NCI-H82 (cell line): Measurements from ENCODE around the gene NFAT5.
A peak's percentile ranks its signal among the peaks of the same experiment; 100 is the strongest.

Experiments
- DNase-seq: peaks from one replicate; lab custom pipeline; 2025; lab: John Stamatoyannopoulos, UW

Gene NFAT5

GRCh38 chr16:69644790-69645189, 79.0 kb downstream of the NFAT5 start:
- DNase-seq, result no peak

- DNase-seq, result no peak
Measured at GRCh38 chr16:69647020-69647419, 81.3 kb downstream of the NFAT5 start.

DNA sequence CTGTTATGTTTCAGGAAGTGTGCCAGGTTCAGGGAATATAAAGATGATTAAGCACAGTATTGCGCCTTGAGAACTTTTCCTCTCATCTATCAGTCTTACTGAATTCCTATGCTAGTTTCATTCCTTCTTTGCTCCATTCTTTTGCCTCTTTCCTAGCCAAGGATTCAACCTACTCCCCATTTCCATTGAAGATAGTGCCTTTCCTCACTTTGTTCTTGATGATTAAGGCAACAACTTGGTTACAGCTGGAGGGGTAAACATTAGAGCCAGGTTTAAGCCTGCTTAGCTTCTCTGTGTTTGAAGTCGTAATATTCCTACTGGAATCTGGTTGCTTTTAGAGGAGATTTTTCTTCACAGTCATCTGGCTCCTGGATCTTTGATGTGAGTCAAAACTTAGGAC, 85.5 kb downstream of the NFAT5 start:
- peak; percentile 1 for DNase-seq

DNA sequence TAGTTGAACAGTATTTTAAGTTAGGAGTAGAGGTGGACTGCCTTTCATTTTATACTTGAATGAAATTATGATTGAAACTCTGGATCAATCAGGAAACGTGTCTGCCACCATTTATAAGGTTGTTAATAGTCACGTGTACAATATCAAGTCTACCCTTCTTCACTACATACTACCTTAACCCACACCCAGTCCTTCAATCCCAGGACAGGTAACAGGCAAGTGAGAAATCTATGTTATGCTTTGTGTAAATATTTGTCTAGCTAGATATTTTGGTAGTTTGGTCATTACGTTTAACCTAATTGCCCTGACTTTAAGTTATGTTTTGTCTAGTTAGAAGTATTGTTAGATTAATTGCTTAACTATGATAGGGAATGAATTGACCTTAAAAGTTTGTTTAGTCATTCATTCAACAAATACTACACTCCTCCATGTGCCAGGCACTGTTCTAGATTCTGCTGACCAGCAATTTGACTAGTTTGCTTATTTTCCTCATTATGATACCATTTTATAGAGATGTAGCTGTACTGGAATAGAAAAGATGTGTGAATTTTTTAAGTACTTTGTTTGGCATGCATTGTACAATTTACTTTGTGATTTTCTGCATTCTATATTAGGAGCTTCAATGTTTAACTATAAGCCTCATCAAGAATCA, 88.6 kb downstream of the NFAT5 start:
- DNase-seq, result no peak

DNA sequence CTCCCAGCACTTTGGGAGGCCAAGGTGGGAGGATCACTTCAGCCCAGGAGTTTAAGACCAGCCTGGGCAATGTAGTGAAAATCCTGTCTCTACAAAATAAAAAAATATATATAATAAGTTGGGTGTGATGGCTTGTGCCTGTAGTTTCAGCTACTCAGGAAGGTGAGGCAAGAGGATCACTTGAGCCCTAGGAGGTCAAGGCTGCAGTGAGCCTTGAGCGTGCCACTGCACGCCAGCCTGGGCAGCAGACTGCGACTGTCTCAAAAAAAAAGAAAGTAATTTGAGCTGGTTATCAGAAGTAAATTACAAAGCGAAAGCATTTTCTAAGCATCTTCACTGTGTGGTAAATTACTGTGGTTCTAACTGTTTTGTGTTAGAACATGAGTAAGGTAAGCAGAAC, 94.4 kb downstream of the NFAT5 start:
- no peak for DNase-seq

GRCh38 chr16:69662901-69663300, 97.1 kb downstream of the NFAT5 start:
- DNase-seq, result no peak

DNA sequence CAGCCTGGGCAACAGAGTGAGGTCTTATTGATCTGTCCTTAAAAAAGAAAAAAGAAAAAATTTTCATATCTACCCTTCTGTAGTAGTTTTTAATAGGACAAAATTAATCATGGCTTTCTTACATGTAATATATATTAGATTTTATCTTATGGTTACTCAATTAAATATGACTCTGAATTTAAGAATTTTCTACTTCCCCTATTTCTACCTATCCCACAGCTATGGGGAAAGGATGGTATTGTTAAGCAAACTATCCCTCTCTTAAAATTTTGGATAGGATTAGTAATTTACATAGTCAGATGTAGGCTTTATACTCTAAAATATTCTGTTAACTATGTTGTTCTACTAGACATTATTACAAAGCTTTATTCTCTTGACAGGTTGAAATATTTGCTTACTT, 98.1 kb downstream of the NFAT5 start:
- DNase-seq, result no peak

GRCh38 chr16:69669577-69669976, 103.8 kb downstream of the NFAT5 start:
- no peak for DNase-seq

DNA sequence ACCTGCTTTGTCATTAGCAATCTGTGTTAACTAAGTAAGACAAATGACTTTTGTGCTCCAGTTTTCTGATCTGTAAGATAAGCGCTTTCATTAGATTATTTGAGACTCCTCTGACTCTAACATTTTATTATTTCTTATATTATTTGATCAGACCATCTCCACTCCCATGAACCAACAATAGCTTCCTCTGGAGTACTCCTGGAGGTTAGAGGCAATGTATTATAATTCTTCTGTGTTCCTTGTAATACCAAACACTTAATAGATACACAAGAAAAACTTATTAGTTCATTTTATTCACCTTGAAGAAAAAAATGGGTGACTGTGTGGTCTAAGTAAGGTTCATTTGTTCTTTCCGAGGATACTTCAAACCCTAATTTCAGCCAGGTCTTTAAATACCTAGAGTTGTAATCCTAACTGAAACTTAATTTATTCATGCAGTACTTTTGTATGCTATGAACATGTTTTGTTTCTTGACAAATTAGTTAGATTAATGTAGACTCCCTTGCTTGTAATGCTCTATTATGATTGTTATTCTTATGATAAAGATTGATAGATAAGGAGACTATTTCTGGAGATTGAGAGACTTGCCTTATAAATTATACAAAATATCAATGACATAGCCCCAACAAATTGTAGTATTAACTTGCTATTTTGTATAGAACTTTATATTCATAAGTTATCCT, 106.7 kb downstream of the NFAT5 start:
- DNase-seq, result no peak

DNA sequence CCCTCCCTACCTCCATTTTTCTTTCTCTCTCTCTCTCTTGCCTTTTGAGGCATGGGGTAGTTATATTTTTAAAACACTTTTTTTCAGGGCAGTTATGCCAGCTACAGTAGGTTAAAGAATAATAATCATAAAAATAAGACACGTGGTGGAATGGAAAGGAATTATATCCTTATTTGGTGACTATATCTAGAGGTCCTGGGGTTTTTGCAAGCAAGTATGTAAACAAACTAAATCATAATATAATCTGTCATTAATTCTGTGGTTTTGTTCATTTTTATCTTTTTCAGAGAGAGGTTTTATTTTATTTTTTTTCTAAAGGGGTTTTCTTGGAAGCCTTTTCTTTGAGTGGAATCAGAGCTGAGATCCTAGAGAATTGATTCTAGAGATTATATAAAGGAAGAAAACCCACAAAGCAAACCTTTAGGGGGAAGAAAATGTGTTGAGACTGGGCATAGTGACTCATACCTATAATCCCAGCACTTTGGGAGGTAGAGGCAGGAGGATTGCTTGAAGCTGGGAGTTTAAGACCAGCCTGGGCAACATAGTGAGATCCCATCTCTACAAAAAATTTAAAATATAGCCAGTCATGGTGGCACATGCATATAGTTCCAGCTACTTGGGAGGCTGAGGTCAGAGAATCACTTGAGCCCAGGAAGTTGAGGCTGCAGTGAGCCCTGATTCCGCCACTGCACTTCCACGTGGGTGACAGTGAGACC, 107.4 kb downstream of the NFAT5 start:
- DNase-seq, result no peak

- DNase-seq, result no peak
Measured at GRCh38 chr16:69680358-69680757, 114.6 kb downstream of the NFAT5 start.

- no peak for DNase-seq
Measured at GRCh38 chr16:69688589-69688988, 122.8 kb downstream of the NFAT5 start.

GRCh38 chr16:69691980-69692911, 126.5 kb downstream of the NFAT5 start:
- DNase-seq, result no peak

- no peak for DNase-seq
Measured at GRCh38 chr16:69693916-69694315, 128.2 kb downstream of the NFAT5 start.

DNA sequence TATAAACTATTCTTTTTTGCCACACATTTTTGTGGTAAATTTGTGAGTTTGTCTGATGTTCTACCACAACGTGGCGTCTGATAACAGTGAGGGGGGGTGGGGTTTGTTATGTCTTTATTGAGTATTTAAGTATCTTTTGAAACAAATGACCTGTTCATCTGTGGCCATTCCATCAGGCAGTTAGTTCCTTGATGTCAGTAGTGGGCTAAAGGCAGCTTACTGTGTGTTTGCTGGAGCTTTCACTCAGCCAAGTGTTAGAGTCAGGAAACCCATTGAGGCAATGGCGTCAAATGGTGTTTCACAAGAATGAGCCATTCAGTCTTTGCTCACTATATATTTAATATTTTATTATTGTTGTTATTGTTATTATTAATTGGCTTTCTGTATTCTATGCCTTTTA, 132.6 kb downstream of the NFAT5 start:
- no peak for DNase-seq

DNA sequence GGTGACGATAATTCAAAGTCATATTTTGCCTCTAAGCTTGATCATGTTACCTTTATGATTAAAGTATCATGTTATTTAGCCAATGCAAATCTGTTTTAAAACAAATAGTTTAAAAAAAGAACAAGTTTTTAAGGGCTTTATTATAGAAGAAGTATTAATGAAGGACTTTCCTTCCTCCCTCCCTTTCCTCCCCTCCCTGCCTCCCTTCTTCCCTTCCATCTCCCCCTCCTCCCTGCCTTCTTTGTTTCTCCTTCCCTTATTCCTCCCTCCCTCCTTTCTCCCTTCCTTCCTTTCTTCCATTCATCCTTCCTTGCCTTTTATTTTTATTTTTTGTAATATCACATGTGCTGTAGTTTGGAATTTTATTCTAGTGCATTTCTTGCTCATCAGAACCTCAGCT, 134.1 kb downstream of the NFAT5 start:
- DNase-seq, result no peak

DNA sequence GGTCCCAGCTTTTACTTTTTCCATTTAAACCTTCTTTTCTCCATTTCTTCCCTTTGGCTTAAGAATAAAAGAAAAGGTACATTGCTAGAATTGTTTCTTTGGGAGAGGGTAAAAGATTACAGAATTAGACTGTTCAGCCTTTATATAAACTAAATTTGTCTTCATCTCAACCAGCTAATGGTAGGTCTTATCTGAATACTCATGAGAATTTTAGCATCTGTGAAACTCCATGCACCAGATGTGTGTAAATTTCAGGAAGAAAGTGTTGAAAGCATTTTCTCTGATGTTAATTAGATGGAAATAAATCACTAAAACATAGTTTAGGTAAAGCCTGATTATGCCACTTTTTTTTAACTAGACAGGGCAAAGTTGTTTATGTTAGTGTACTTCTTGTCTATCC, 135.7 kb downstream of the NFAT5 start:
- no peak for DNase-seq

DNA sequence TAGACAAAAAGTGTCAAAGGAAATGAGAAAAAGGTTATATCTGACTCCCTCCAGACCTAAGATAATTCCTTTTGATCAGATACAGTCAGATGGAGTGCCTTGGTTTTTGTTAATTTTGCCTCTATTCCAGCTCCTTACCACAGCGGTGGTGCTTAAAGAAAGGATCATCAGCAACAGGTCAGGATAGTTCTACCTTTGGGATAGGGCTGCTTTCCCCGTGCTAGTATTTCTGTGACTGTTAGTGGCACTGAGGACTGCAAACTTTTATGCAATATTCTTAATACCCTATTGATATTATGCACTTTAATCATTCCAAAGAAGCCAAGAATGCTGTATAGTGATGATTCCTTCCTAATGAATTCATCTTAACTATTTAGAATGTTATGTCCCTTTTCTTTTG, 136.1 kb downstream of the NFAT5 start:
- no peak for DNase-seq

- DNase-seq, result no peak
Measured at GRCh38 chr16:69703638-69704037, 137.9 kb downstream of the NFAT5 start.

DNA sequence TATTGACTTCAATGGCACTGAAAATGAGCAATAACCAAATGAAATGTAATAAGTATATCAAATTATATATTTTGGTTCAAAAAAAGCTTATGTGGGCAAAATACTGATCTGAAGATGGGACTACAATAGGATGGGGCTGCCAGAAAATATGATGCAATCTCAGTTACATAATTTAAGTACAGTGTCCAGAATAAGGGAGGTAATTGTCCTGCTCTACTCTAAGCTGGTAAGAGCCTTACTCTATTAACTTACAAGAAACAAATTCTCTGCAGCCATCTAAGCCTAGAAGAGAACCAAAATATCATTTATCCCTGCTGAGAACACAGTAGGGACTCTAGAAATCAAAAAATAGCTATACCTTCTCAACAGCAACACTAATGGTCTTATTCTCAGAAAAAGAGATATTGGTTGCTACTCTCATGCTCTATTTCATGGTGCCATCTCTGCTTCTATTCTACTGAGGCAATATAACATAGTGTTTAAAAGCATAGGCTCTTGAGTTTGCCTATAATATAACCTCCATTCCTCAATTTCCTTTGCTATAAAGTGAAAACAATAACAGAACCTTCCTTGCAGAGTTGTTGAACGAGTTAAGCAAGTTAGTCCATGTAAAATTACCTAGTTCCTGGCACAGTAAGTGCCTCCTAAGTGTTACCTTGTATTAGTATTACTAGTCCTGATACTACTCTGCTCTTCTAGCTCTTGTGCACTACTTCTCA, 140.6 kb downstream of the NFAT5 start:
- DNase-seq, result no peak

GRCh38 chr16:69706975-69707340, 141.2 kb downstream of the NFAT5 start:
- DNase-seq, result no peak
